GM15510 (cell line): ENCODE results near the gene RBPJL.

Source experiments
- POLR2A ChIP-seq: IDR thresholded peaks from 3 replicates; pipeline ENCODE4 v1.6.1; 2011; ENCODE audit warnings: borderline replicate concordance; ENCODE audit not compliant: insufficient read length; ENCODE audit errors: extremely low read depth

Gene RBPJL

DNA sequence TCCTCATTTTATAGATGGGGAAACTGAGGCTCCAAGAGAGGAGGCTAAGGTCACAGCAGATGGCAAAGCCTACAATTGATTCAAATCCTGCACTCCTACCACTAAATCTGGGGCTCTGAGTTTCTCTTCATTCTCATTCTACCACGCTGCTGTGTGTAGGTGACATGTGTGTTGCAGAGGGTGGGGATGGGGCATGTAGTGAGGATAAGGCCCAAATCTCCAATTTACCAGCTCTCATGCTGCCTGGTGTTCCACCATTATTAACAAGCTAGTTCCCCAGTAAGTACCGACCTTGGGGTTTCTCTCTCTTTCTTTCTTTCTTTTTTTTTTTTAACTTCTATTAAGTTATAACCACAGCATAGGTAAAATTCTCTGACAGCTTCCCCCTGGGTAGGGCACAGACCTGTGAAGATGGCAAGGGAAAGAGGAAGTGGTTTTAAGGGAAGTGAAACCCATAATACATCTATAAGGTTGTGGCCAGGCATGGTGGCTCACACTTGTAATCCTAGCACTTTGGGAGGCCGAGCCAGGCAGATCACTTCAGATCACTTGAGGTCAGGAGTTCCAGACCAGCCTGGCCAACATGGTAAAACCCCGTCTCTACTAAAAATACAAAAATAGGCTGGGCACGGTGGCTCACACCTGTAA lies 14.4 kb downstream of the RBPJL start:
- TF ChIP-seq POLR2A, result no peak

DNA sequence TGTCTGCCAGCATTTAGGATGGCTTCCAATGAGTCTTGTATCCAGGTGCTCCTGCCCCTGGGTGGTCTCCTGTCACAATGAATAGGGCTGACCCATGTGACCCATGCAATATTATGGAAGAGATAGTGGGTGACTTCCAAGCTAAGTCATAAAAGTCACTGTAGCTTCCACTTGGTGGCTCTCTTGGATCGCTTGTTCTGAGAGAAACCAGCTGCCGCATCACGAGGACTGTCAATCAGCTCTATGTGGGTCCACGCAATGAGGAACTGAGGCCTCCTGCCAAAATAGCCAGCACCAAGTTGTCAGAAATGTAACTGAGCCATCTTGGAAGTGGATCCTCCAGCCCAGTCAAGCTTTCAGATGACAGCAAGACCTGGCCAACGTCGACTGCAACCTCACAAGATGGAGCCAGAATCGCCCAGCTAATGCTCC lies 16.3 kb downstream of the RBPJL start:
- no peak for TF ChIP-seq POLR2A

DNA sequence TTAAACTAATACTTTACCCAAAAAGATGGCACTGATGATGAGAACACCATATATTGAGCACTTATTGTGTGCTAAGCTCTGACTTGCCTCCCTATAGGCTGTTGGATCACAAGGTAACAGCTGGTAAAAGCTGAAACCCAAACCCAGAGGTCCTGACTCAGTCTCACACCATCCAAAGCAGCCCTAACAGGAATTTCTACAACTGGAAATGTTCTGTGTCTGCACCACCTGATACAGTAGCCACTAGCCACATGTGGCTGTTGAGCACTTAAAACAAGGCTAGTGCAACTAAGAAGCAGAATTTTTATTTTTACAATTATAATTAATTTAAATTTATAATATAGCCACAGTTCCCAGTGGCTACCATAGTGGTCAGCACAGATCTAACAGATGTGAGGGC lies 17.1 kb downstream of the RBPJL start:
- TF ChIP-seq POLR2A, result no peak

DNA sequence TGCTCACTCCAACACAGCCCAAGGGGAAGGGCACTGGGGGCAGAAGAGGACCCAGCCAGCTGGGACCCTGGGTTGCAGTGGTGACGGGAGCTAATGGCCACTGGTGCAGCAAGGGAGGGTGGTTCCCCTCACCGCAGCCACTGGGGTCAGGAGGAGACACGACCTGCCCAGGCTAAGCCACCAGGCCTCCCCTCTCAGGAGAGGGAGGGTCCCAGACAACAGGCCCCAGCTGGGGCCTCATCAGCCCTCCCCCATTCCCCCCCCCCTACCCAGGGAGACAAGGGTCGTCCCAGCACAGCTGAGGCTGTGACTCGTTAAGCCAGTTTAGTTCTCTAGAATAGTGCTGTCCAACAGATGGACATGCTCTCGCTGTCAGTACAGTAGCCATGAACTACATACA lies 18.7 kb downstream of the RBPJL start:
- TF ChIP-seq POLR2A, result no peak

DNA sequence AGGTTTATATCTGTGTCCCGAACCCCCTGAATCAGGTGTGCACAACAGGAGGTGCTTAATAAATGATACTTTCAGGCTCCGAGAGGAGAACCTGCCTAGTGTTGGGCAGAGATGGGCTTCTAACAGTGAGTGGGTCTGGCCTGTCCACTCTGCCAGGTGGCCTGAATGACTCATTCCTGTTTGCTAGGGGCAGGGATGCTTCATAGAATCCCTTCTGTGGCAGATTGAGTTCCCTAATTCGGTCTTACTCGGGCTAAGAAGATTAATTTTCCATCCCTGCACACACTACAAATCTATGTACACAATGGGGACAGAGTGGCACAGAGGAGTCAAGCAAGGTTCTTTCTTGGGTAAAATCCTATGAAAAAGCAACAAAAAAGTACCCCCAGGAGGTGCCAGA lies 21.8 kb downstream of the RBPJL start:
- TF ChIP-seq POLR2A, result no peak

DNA sequence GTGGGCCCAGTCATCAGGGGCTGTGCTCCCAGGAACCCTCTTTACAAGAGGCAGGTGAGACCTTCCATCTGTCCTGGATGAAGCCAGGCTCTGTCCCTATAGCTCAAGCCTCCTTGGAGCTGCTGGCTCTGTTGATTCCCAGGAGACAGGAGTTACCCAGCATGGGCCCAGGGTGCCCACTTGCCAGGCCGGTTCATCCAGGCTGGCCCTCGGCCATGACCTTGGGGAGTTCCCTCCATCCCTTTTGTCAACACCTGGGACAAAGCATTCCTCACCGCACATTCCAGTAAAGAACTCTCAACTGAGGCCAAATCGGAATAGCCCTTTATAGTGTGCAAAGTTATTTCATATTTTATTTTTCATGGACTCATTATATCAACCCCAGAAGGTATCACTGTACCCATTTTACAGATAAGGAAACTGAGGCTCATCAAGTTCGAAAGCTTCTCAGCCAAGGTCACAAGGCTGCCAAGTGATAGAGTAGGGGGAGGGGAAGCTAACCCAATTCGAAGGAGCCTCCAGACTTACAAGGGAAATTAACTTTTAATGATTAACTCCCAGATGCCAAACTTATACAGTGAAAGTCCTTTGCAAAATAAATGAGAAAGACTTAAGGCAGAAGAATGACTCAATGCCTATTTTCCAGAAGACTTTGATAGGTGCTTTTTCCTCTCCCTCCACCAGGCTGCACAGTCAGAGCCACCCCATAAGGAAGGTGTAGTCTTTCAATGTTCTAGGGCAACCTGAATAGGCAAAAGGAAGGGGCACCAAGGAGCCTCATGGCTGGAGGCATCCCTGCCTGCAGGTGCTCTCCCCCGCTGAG lies 23.1 kb downstream of the RBPJL start:
- TF ChIP-seq POLR2A, result no peak

DNA sequence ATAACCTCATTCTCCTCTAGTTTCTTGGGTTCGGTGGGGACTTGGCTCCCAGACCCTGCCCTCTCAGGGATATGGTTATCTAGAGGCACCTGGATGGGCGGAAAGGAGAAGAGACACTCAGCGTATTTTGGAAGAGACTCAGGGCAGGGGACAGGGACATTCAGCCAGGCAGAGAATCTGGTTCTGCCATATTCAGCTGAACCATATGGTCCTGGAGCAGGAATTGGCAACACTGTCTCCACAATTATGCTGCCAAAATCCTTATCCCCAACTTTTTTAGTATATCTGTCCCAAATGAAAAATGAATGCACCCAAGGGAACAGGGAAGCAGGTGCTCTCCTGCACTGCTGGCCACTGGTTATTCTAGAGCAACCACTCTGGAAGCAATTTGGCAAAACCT lies 23.8 kb downstream of the RBPJL start:
- TF ChIP-seq POLR2A, result no peak

DNA sequence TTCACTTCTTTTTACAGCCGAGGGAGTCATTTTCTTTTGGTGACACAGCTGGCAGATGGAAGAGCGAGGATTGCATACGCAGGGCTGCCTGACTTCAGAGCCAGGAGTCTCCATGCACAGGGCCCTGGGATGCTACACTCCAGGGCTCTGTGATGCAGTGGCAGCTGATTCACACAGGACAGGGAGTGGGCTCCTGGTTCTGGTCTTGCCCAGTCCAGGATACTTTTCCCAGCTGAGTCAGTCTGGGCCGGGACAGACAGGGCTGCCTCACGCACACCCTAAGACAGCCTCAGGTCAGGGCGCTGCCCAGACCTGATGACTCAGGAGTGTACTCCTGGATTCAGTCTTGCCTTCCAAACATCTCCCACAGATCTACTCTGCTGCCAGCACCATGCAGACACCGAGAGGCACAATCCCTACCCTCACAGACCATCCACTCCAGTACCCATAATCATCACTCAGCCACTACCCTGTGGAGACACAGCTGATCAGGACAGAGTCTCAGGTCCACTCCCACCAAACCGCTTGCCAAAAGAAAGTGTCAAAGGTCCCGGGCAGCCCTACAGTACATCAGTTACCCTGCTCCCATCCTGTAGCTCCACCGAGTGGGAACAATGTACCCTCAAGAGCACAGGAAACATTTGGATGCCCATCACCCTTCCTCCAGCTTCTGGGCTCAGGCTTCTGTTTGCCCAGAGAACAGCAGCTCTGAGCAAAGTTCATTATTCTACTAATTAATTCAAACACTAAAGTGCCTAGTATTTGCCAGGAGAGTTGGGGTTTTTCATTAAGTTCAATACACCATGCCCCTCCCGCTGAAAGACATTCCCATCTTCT lies 30.1 kb downstream of the RBPJL start:
- no peak for TF ChIP-seq POLR2A

DNA sequence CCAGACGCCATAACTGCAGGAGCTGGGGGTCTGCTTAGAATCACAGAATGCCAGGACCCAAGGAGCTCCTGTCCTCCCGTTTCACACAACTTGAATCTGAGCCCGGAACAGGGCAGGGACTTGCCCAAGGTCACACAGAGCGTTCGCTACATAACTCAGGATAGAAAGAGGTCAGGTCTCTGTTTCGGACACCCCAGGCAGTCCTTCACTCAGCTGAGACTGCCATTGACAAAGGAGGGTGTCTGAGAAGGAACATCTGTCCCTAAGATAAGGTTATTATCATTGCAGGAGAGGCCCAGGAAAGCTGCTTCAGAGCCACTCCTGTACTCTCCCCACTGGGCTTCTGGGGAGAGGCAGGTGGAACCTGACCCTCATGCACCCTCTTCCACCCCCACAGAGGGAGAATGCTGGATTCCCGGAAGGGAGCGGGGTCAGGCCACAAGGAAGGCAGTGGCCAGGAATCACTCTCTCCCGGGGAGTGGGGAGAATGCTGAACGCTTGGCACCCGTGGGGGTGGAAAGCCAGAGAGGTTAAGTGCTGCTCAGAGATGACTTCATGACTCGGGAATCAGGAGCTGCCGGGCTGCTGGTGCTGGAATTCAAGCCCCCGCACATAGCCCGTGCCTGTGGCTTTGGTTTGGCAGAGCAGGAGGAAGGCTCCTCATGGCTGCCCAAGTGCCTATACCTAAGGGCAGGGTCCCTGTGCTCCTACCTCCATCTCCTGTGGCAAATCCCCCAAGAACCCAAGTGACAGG lies 30.9 kb downstream of the RBPJL start:
- TF ChIP-seq POLR2A, result no peak

DNA sequence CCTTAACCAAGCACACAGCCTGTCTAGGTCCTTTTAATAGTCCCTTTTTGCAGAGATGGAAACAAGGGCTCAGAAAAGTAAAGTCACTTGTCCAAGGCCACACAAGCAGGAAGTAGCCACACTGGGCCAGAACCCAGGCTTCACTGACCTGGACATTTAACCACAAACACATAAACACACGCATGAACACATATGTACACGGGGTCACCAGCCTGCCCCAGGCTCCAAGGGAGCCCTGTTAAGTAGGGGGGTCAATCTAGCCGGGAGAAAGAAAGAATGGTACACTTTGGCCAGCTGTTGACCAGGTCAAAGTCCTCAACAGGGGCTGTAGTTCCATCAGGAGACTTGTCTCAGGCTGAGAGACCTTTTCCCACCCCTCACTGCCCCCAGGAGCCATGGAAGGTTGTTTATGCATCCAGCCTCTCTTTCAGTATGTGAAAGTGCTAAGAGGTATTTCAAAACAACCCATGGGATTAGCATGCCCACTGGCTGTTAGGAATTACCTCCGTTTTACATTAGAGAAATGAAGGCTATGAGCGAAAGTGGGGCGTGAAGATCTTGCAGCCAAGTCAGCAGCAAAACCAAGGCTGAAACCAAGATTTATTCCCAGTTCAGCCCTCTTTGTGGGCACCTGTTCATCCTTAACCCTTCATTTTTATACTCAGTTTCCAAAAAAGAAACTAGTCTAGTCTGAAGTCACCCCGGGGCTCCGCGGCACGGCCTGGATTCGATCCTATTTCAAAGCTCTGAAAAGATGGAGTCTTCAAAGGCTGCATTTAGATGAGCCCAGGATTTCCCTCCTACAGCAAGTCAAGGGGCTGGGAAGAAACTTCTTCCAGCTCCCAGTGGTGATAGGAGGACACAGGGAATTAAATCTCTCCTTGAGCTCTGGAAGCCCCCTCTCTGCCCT lies 31.7 kb downstream of the RBPJL start:
- no peak for TF ChIP-seq POLR2A

DNA sequence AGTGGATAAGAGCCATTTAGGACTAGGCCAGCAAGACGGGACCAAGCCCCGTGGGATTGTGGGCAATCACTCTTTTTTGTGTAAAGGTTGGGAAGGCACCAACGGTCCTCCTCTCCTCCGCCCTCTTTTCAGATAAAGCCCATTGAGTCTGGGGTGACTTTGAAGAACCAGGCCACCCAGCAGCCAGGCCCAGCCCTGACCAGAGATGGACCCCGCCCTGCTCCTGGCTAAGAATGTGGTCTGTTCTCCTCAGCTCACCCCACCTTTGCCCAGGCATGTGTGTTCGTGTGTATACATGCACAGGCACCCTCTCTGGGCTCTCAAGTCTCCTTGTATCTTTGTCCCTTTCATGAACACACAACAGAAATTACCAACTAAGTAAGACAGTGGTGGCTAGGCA lies 32.4 kb downstream of the RBPJL start:
- TF ChIP-seq POLR2A, result no peak

DNA sequence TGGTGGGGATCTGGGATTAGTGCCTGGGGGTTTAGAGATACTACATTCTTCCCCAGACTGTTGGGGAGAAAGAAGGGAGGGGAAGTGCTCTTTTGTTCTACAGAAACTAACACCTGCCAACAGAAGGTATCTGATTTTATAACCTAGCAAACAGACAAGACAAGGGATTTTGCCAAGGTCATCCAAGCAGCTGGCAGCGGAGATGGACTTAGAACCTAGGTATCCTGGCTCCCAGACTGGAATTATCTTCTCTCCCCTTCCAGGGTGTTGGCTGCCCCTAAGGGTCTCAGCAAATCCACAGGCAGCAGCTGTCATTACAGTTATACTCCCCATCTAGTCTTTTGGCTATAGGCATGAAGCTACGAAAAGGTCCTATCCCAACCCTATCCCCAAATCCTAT lies 33.2 kb downstream of the RBPJL start:
- TF ChIP-seq POLR2A, result no peak

DNA sequence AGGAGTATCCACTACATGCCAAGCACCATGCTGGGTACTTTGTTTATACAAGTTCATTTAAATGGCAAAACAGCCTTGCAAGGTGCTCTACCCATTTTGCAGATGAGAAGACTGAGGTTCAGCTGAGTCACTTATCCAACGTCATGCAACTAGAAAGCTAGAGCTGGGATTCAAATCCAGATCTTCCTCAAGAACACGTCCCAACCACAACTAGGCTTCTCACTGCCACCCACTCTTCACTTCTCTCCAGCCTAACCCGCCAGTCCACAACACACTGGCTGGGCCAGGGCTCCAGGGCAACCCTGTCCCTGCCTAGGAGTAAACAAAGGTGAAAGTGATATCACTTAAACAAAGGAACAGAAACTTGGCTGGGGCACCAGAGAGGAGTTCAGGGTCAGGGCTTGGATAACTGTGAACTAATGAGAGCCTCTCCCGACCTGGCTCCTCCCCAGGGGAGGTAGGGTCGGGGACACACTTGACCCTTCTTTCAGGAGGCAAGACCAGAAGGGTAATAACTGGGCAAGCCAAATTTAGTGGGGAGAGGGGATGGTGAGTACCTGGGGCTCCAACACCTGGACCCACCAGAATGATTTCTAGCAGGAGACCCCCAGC lies 33.7 kb downstream of the RBPJL start:
- no peak for TF ChIP-seq POLR2A
